MM.1S (cell line): Measurements from ENCODE around the gene YBEY.

ENCODE experiments used
- DNase-seq: peaks from one replicate; pipeline ENCODE4 v3.0.0-alpha.2; 2015
- H2AFZ ChIP-seq: fragments of 300-600 bp; sonication (generic); 2 replicates; pipeline ENCODE4 v1.6.0; 2016; ENCODE audit warnings: antibody characterized with exemption, low read length
- H3F3A ChIP-seq: fragments of 300-600 bp; sonication (generic); 2 replicates; pipeline ENCODE4 v1.6.1; 2016; ENCODE audit warnings: mild to moderate bottlenecking, antibody characterized with exemption, low read length, moderate library complexity, mixed read lengths; ENCODE audit not compliant: insufficient read depth
- H3K27ac ChIP-seq: fragments of 300-600 bp; sonication (generic); 2 replicates; pipeline ENCODE4 v1.5.1; 2016; ENCODE audit warnings: mild to moderate bottlenecking, low read length
- H3K27me3 ChIP-seq: fragments of 300-600 bp; sonication (generic); replicated peaks from 2 replicates; pipeline ENCODE4 v1.6.0; 2016; ENCODE audit warnings: low read length; ENCODE audit not compliant: insufficient read depth
- H3K36me3 ChIP-seq: fragments of 300-600 bp; sonication (generic); replicated peaks from 2 replicates; pipeline ENCODE4 v1.6.1; 2016; ENCODE audit warnings: mild to moderate bottlenecking, low read length, mixed read lengths; ENCODE audit not compliant: insufficient read depth
- H3K4me1 ChIP-seq: fragments of 300-600 bp; sonication (generic); 2 replicates; pipeline ENCODE4 v1.6.1; 2016; ENCODE audit warnings: low read length, mixed read lengths
- H3K4me2 ChIP-seq: fragments of 300-600 bp; sonication (generic); 2 replicates; pipeline ENCODE4 v1.6.0; 2016; ENCODE audit warnings: low read depth, low read length
- H3K4me3 ChIP-seq: fragments of 300-600 bp; sonication (generic); 2 replicates; pipeline ENCODE4 v1.5.1; 2016; ENCODE audit warnings: low read length, mixed read lengths
- H3K79me2 ChIP-seq: fragments of 300-600 bp; sonication (generic); 2 replicates; pipeline ENCODE4 v1.6.1; 2016; ENCODE audit warnings: mixed run types, low read length, mixed read lengths
- H3K9ac ChIP-seq: fragments of 300-600 bp; sonication (generic); 2 replicates; pipeline ENCODE4 v1.6.1; 2016; ENCODE audit warnings: low read length, mixed read lengths
- H3K9me2 ChIP-seq: fragments of 300-600 bp; sonication (generic); replicated peaks from 2 replicates; pipeline ENCODE4 v1.6.1; 2016; ENCODE audit warnings: mild to moderate bottlenecking, low read length, mixed read lengths; ENCODE audit not compliant: insufficient read depth
- H3K9me3 ChIP-seq: fragments of 300-600 bp; sonication (generic); replicated peaks from 2 replicates; pipeline ENCODE4 v1.6.1; 2016; ENCODE audit warnings: mild to moderate bottlenecking, low read length, mixed read lengths; ENCODE audit not compliant: insufficient read depth
- H4K20me1 ChIP-seq: fragments of 300-600 bp; sonication (generic); 2 replicates; pipeline ENCODE4 v1.6.1; 2016; ENCODE audit warnings: mild to moderate bottlenecking, low read length, moderate library complexity, mixed read lengths; ENCODE audit not compliant: insufficient read depth
- EZH2 ChIP-seq: fragments of 300-600 bp; sonication (generic); optimal IDR thresholded peaks from 2 replicates; pipeline ENCODE3; 2017; ENCODE audit warnings: low read depth, mild to moderate bottlenecking, antibody characterized with exemption, low read length, mixed read lengths
- EZH2phosphoT487 ChIP-seq: fragments of 300-600 bp; sonication (generic); IDR thresholded peaks from 2 replicates; pipeline ENCODE4 v1.6.1; 2018; ENCODE audit warnings: antibody characterized with exemption, low read length
- TF ChIP-seq, protein P1 (sequence below): fragments of 300-600 bp; sonication (generic); IDR thresholded peaks from 2 replicates; pipeline ENCODE4 v1.5.1; 2016; ENCODE audit warnings: antibody characterized with exemption, low read length, mixed read lengths

The YBEY gene

GRCh38 chr21:46266946-46267345 lies 19.2 kb upstream of the YBEY start:
- H3K4me3 ChIP-seq: no peak overlapping the region
- H3K4me1 ChIP-seq: no peaks in the 10 kb centered on the region
- H3K9me2 ChIP-seq: no peaks in the 10 kb centered on the region
- no peaks in the 10 kb centered on the region for H3K9me3 ChIP-seq
- no peak for TF ChIP-seq EZH2
- TF ChIP-seq EZH2phosphoT487: no peak
- TF ChIP-seq, protein P1, sequence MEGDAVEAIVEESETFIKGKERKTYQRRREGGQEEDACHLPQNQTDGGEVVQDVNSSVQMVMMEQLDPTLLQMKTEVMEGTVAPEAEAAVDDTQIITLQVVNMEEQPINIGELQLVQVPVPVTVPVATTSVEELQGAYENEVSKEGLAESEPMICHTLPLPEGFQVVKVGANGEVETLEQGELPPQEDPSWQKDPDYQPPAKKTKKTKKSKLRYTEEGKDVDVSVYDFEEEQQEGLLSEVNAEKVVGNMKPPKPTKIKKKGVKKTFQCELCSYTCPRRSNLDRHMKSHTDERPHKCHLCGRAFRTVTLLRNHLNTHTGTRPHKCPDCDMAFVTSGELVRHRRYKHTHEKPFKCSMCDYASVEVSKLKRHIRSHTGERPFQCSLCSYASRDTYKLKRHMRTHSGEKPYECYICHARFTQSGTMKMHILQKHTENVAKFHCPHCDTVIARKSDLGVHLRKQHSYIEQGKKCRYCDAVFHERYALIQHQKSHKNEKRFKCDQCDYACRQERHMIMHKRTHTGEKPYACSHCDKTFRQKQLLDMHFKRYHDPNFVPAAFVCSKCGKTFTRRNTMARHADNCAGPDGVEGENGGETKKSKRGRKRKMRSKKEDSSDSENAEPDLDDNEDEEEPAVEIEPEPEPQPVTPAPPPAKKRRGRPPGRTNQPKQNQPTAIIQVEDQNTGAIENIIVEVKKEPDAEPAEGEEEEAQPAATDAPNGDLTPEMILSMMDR: no peak
- peaks cover 13% of the 10 kb centered on the region for H3K36me3 ChIP-seq
- no peaks in the 10 kb centered on the region for H3F3A ChIP-seq
- DNase-seq: no peak
- no peaks in the 10 kb centered on the region for H4K20me1 ChIP-seq
- no peak overlapping the region for H3K9ac ChIP-seq
- no peak overlapping the region for H3K27ac ChIP-seq
- H3K4me2 ChIP-seq: no peak overlapping the region
- H2AFZ ChIP-seq: no peak overlapping the region
- no peaks in the 10 kb centered on the region for H3K79me2 ChIP-seq
- no peaks in the 10 kb centered on the region for H3K27me3 ChIP-seq

- Histone ChIP-seq H3K27me3 (no peaks in the 10 kb centered on the region), H3K4me2 (no peak overlapping the region), H3K9ac (no peak overlapping the region), H3K36me3 (peaks cover 23% of the 10 kb centered on the region), H3K9me2 (no peaks in the 10 kb centered on the region), H3K79me2 (no peaks in the 10 kb centered on the region; the same call in 1 of the 2 replicates), H4K20me1 (no peaks in the 10 kb centered on the region), H3K9me3 (no peaks in the 10 kb centered on the region), H2AFZ (no peak overlapping the region), H3K27ac (no peak overlapping the region), H3K4me1 (no peaks in the 10 kb centered on the region), H3F3A (no peaks in the 10 kb centered on the region), H3K4me3 (no peak overlapping the region)
- TF ChIP-seq, protein P1: no peak
- TF ChIP-seq EZH2 (no peak), EZH2phosphoT487 (no peak)
- DNase-seq: no peak
These were observed 17.8 kb upstream of the YBEY start for GRCh38 chr21:46268371-46268770.

- Histone ChIP-seq H3K9me2 (no peaks in the 10 kb centered on the region), H3K4me2 (no peak overlapping the region), H3K27ac (no peak overlapping the region), H3K4me1 (no peaks in the 10 kb centered on the region), H3K79me2 (no peaks in the 10 kb centered on the region; the same call in none of the 2 replicates), H3K9me3 (no peaks in the 10 kb centered on the region), H3K27me3 (no peaks in the 10 kb centered on the region), H2AFZ (no peak overlapping the region), H3F3A (no peaks in the 10 kb centered on the region), H4K20me1 (no peaks in the 10 kb centered on the region), H3K36me3 (peaks cover 31% of the 10 kb centered on the region), H3K9ac (no peak overlapping the region), H3K4me3 (no peak overlapping the region)
- TF ChIP-seq EZH2 (no peak), EZH2phosphoT487 (no peak)
- TF ChIP-seq, protein P1: no peak
- no peak for DNase-seq
These were observed 16.7 kb upstream of the YBEY start for GRCh38 chr21:46269466-46269865.
